SU-DHL-6 (cell line): ENCODE results near the gene PDGFRA.

Experiments
- CTCF ChIP-seq: fragments of 200-600 bp; sonication (generic); IDR thresholded peaks from one replicate; pipeline ENCODE4 v1.5.1; 2017; ENCODE audit warnings: antibody characterized with exemption, mild to moderate bottlenecking, low read length, moderate library complexity; ENCODE audit not compliant: insufficient read depth, poor library complexity, severe bottlenecking
- EZH2phosphoT487 ChIP-seq: fragments of 200-600 bp; sonication (generic), shearing (Covaris generic); conservative IDR thresholded peaks from 2 replicates; pipeline ENCODE4 v1.6.1; 2018; ENCODE audit warnings: mild to moderate bottlenecking, antibody characterized with exemption, low read length, moderate library complexity, mixed read lengths

GRCh38 chr4:54186371-54186770 is 42.7 kb upstream of the PDGFRA start:
- TF ChIP-seq CTCF (no peak), EZH2phosphoT487 (no peak)
